K562 (cell line): ENCODE data around the gene DAGLB. TPM values are rescaled to one million over a fixed set of nuclear protein-coding genes. Genes with fewer than 3 reads are reported as not detected.

Experiments used
- CREB1 ChIP-seq, 2 experiments: sonication (generic) in 1 of 2; formaldehyde crosslinking in 1 of 2; IDR thresholded peaks; 2 replicates each; pipeline versions ENCODE4 v1.6.1 to v1.8.0; 2012 to 2022; ENCODE audit warnings: inconsistent platforms in 1 of 2, mild to moderate bottlenecking in 1 of 2, missing genetic modification reagents in 1 of 2, moderate library complexity in 1 of 2
- GTF2A2 ChIP-seq: IDR thresholded peaks from 2 replicates; pipeline ENCODE4 v1.6.1; 2016; ENCODE audit warnings: mild to moderate bottlenecking, missing genetic modification characterization, missing compliant biosample characterization
- NCOR1 ChIP-seq: fragments of 450-650 bp; IDR thresholded peaks from 2 replicates; pipeline ENCODE4 v1.6.1; 2016; ENCODE audit warnings: mild to moderate bottlenecking, moderate library complexity
- TCFL5 ChIP-seq: fragments of 250-450 bp; sonication (Bioruptor Pico); conservative IDR thresholded peaks from 2 replicates; pipeline ENCODE4 v1.6.1; 2021; ENCODE audit warnings: mild to moderate bottlenecking, moderate library complexity, matching md5 sums
- ZBTB17 ChIP-seq: fragments of 450-650 bp; formaldehyde crosslinking; IDR thresholded peaks from 2 replicates; pipeline ENCODE4 v1.4.0; 2020; ENCODE audit warnings: mild to moderate bottlenecking
- ZNF764 ChIP-seq: fragments of 250-450 bp; sonication (Bioruptor Pico); IDR thresholded peaks from 2 replicates; pipeline ENCODE4 v1.4.0; 2020; ENCODE audit warnings: low read depth, mild to moderate bottlenecking, moderate library complexity
- ZSCAN32 ChIP-seq: fragments of 450-650 bp; formaldehyde crosslinking; IDR thresholded peaks from 2 replicates; pipeline ENCODE4 v1.4.0; 2020; ENCODE audit warnings: mild to moderate bottlenecking, moderate library complexity
- polyA plus RNA-seq, 8 experiments: library from polyadenylated mRNA; depleted of rRNA in 4 of 8; stranded (reverse) in 5 of 8; unstranded in 3 of 8; fragments of >200 nt; fragmentation: Nextera tagmentation in 2 of 8; fragmentation: Illumina TruSeq in 1 of 8; extraction: Ambion mirVana in 2 of 8; extraction: Trizol in 1 of 8; gene quantifications; 2 replicates each; pipeline versions ENCODE4 v1.2.1 to v1.2.3, GENCODE V29; 2011 to 2014; ENCODE audit warnings: inconsistent platforms in 1 of 8, missing spikeins in 1 of 8
- total RNA-seq, 7 experiments: library from RNA; depleted of rRNA in 6 of 7; stranded (reverse); fragments of >200 nt in 6 of 7; fragmentation: Illumina TruSeq in 2 of 7; extraction: Trizol in 2 of 7; gene quantifications; 2 replicates each; pipeline versions ENCODE4 v1.2.1 to v1.2.3, GENCODE V29; 2011 to 2021; ENCODE audit warnings: low replicate concordance in 1 of 7
- TF ChIP-seq, protein P1 (sequence below): IDR thresholded peaks from 3 replicates; pipeline ENCODE4 v1.6.1; 2011; ENCODE audit warnings: borderline replicate concordance, mild to moderate bottlenecking, moderate library complexity; ENCODE audit not compliant: insufficient read length; ENCODE audit errors: extremely low read depth
- TF ChIP-seq, protein P2 (sequence below): sonication (generic); formaldehyde crosslinking; IDR thresholded peaks from 2 replicates; pipeline ENCODE4 v1.8.0; 2022; ENCODE audit warnings: missing genetic modification reagents, mild to moderate bottlenecking, moderate library complexity, borderline replicate concordance
- TF ChIP-seq, protein P3 (sequence below): fragments of 450-650 bp; IDR thresholded peaks from 2 replicates; pipeline ENCODE4 v1.6.1; 2016; ENCODE audit warnings: mild to moderate bottlenecking, moderate library complexity

Gene DAGLB
- total and polyA plus RNA-seq, 9 of the 15 experiments (the other 6 are each of a cell fraction or from before 2014, with no cell fraction given): 0.92 to 16.4 (median 9.3) TPM

DNA sequence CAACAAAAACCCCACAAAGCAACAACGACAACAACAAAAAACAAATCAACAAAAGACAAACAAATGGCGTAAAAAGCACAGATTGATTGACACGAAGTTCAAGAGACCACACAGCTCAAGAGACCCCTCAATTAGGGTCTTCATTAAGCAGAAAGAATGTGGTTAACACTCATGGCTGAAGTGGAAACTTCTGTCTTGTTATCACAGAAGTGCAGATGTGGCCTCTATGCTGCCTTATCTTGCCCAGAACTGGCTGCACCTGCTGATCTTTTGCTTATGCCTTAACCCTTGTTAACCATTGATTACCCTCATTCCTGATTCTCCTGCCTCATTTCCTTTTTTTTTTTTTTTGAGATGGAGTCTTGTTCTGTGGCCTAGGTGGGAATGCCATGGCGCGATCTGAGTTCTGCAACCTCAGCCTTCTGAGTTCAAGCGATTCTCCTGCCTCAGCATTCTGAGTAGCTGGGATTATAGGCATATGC lies 3.5 kb upstream of the DAGLB start (continued):
- TF ChIP-seq GTF2A2 (tag): no peak
- TF ChIP-seq ZNF764: no peak
- TF ChIP-seq TCFL5 (CRISPR knock-in tag): no peak
- peak; percentile 97 for TF ChIP-seq NCOR1
- peak; percentile 53 for TF ChIP-seq CREB1 (IDR thresholded peaks at IDR 0.05)
- TF ChIP-seq CREB1 (CRISPR knock-in tag; IDR thresholded peaks at IDR 0.05): no peak; the same call in 1 of the 2 replicates
- TF ChIP-seq, protein P1, sequence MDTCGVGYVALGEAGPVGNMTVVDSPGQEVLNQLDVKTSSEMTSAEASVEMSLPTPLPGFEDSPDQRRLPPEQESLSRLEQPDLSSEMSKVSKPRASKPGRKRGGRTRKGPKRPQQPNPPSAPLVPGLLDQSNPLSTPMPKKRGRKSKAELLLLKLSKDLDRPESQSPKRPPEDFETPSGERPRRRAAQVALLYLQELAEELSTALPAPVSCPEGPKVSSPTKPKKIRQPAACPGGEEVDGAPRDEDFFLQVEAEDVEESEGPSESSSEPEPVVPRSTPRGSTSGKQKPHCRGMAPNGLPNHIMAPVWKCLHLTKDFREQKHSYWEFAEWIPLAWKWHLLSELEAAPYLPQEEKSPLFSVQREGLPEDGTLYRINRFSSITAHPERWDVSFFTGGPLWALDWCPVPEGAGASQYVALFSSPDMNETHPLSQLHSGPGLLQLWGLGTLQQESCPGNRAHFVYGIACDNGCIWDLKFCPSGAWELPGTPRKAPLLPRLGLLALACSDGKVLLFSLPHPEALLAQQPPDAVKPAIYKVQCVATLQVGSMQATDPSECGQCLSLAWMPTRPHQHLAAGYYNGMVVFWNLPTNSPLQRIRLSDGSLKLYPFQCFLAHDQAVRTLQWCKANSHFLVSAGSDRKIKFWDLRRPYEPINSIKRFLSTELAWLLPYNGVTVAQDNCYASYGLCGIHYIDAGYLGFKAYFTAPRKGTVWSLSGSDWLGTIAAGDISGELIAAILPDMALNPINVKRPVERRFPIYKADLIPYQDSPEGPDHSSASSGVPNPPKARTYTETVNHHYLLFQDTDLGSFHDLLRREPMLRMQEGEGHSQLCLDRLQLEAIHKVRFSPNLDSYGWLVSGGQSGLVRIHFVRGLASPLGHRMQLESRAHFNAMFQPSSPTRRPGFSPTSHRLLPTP: no peak
- TF ChIP-seq, protein P2, sequence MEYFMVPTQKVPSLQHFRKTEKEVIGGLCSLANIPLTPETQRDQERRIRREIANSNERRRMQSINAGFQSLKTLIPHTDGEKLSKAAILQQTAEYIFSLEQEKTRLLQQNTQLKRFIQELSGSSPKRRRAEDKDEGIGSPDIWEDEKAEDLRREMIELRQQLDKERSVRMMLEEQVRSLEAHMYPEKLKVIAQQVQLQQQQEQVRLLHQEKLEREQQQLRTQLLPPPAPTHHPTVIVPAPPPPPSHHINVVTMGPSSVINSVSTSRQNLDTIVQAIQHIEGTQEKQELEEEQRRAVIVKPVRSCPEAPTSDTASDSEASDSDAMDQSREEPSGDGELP (CRISPR knock-in tag): peak; percentile 20; the same call in 1 of the 2 replicates
- no peak for TF ChIP-seq ZSCAN32
- TF ChIP-seq, protein P3, sequence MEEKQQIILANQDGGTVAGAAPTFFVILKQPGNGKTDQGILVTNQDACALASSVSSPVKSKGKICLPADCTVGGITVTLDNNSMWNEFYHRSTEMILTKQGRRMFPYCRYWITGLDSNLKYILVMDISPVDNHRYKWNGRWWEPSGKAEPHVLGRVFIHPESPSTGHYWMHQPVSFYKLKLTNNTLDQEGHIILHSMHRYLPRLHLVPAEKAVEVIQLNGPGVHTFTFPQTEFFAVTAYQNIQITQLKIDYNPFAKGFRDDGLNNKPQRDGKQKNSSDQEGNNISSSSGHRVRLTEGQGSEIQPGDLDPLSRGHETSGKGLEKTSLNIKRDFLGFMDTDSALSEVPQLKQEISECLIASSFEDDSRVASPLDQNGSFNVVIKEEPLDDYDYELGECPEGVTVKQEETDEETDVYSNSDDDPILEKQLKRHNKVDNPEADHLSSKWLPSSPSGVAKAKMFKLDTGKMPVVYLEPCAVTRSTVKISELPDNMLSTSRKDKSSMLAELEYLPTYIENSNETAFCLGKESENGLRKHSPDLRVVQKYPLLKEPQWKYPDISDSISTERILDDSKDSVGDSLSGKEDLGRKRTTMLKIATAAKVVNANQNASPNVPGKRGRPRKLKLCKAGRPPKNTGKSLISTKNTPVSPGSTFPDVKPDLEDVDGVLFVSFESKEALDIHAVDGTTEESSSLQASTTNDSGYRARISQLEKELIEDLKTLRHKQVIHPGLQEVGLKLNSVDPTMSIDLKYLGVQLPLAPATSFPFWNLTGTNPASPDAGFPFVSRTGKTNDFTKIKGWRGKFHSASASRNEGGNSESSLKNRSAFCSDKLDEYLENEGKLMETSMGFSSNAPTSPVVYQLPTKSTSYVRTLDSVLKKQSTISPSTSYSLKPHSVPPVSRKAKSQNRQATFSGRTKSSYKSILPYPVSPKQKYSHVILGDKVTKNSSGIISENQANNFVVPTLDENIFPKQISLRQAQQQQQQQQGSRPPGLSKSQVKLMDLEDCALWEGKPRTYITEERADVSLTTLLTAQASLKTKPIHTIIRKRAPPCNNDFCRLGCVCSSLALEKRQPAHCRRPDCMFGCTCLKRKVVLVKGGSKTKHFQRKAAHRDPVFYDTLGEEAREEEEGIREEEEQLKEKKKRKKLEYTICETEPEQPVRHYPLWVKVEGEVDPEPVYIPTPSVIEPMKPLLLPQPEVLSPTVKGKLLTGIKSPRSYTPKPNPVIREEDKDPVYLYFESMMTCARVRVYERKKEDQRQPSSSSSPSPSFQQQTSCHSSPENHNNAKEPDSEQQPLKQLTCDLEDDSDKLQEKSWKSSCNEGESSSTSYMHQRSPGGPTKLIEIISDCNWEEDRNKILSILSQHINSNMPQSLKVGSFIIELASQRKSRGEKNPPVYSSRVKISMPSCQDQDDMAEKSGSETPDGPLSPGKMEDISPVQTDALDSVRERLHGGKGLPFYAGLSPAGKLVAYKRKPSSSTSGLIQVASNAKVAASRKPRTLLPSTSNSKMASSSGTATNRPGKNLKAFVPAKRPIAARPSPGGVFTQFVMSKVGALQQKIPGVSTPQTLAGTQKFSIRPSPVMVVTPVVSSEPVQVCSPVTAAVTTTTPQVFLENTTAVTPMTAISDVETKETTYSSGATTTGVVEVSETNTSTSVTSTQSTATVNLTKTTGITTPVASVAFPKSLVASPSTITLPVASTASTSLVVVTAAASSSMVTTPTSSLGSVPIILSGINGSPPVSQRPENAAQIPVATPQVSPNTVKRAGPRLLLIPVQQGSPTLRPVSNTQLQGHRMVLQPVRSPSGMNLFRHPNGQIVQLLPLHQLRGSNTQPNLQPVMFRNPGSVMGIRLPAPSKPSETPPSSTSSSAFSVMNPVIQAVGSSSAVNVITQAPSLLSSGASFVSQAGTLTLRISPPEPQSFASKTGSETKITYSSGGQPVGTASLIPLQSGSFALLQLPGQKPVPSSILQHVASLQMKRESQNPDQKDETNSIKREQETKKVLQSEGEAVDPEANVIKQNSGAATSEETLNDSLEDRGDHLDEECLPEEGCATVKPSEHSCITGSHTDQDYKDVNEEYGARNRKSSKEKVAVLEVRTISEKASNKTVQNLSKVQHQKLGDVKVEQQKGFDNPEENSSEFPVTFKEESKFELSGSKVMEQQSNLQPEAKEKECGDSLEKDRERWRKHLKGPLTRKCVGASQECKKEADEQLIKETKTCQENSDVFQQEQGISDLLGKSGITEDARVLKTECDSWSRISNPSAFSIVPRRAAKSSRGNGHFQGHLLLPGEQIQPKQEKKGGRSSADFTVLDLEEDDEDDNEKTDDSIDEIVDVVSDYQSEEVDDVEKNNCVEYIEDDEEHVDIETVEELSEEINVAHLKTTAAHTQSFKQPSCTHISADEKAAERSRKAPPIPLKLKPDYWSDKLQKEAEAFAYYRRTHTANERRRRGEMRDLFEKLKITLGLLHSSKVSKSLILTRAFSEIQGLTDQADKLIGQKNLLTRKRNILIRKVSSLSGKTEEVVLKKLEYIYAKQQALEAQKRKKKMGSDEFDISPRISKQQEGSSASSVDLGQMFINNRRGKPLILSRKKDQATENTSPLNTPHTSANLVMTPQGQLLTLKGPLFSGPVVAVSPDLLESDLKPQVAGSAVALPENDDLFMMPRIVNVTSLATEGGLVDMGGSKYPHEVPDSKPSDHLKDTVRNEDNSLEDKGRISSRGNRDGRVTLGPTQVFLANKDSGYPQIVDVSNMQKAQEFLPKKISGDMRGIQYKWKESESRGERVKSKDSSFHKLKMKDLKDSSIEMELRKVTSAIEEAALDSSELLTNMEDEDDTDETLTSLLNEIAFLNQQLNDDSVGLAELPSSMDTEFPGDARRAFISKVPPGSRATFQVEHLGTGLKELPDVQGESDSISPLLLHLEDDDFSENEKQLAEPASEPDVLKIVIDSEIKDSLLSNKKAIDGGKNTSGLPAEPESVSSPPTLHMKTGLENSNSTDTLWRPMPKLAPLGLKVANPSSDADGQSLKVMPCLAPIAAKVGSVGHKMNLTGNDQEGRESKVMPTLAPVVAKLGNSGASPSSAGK: peak; percentile 24; the same call in 1 of the 2 replicates
- no peak for TF ChIP-seq ZBTB17 (CRISPR knock-in tag)
